Sigmoid colon (tissue), 7 donors: ENCODE data around the gene CHDH. TPM values are rescaled to one million over a fixed set of nuclear protein-coding genes. Genes with fewer than 3 reads are reported as not detected.

Experiments used
- DNase-seq: peaks from one replicate; pipeline ENCODE4 v3.0.0-alpha.2; 2019
- H3K27ac ChIP-seq, 4 donors: fragments of 200-600 bp; sonication (generic); one replicate each; pipeline ENCODE4 v1.5.1; 2016 to 2019; ENCODE audit warnings: mild to moderate bottlenecking in 1 of 4
- H3K27me3 ChIP-seq, 3 donors: fragments of 200-600 bp; sonication (generic); one replicate each; pipeline ENCODE4 v1.5.1; 2019; ENCODE audit warnings: mild to moderate bottlenecking in 1 of 3
- H3K36me3 ChIP-seq, 4 donors: fragments of 200-600 bp; sonication (generic); one replicate each; pipeline ENCODE4 v1.5.1; 2016 to 2019
- H3K4me1 ChIP-seq, 4 donors: fragments of 200-600 bp; sonication (generic); one replicate each; pipeline ENCODE4 v1.5.1; 2017 to 2019
- H3K4me3 ChIP-seq, 4 donors: fragments of 200-600 bp; sonication (generic); one replicate each; pipeline ENCODE4 v1.5.1; 2017 to 2019; ENCODE audit warnings: mild to moderate bottlenecking in 2 of 4, moderate library complexity in 1 of 4
- H3K9me3 ChIP-seq, 4 donors: fragments of 200-600 bp in 3 of 4; sonication (generic) in 3 of 4; one replicate each; pipeline versions ENCODE4 v1.5.1 to v1.6.1; 2013 to 2019
- EP300 ChIP-seq, 4 donors: sonication (generic); formaldehyde crosslinking; IDR thresholded peaks; one replicate each; pipeline ENCODE4 v1.6.1; 2017; ENCODE audit warnings: antibody characterized with exemption in 4 of 4
- POLR2A ChIP-seq, 2 donors: fragments of 450-650 bp; IDR thresholded peaks; one replicate each; pipeline ENCODE4 v1.6.1; 2016; ENCODE audit warnings: antibody characterized with exemption in 2 of 2, mild to moderate bottlenecking in 2 of 2, moderate library complexity in 2 of 2
- POLR2AphosphoS5 ChIP-seq, 4 donors: sonication (generic); formaldehyde crosslinking; IDR thresholded peaks; one replicate each; pipeline ENCODE4 v1.6.1; 2017; ENCODE audit warnings: antibody characterized with exemption in 4 of 4
- WGBS, 2 donors: extraction: QIAGEN DNeasy Blood & Tissue Kit; methylation state at CpG; one replicate each; pipeline ENCODE4 v1.1.7; 2013; 5-methylcytosine and 5-hydroxymethylcytosine counted together
- intact Hi-C: fragments of 100-400 bp; cut with DNase I; formaldehyde crosslinking; loops from one replicate; pipeline ENCODE4 v1.15.1; 2023
- polyA plus RNA-seq, 3 donors: library from polyadenylated mRNA; stranded (reverse); fragments of 200-250 nt; gene quantifications; one replicate each; pipeline ENCODE4 v1.2.3, GENCODE V29; 2013
- total RNA-seq, 4 donors: library from RNA; depleted of rRNA; stranded (reverse); fragments of >200 nt; gene quantifications; one replicate each; pipeline ENCODE4 v1.1.0, GENCODE V29; 2016
- TF ChIP-seq, protein P1 (sequence below), 4 experiments: fragments of 450-650 bp in 3 of 4; fragments of 200-600 bp in 1 of 4; IDR thresholded peaks; one replicate each; pipeline ENCODE4 v1.5.1; 2016 to 2019; ENCODE audit warnings: antibody characterized with exemption in 4 of 4, mild to moderate bottlenecking in 3 of 4, moderate library complexity in 2 of 4
- donor health status: healthy with polysubstance abuse.
- donor health status: Bipolar disorder and iron deficiency.
- donor health status: healthy.

Gene CHDH
- total and polyA plus RNA-seq, 7 donors, result 1.1 to 9.5 (median 1.8) TPM

DNA sequence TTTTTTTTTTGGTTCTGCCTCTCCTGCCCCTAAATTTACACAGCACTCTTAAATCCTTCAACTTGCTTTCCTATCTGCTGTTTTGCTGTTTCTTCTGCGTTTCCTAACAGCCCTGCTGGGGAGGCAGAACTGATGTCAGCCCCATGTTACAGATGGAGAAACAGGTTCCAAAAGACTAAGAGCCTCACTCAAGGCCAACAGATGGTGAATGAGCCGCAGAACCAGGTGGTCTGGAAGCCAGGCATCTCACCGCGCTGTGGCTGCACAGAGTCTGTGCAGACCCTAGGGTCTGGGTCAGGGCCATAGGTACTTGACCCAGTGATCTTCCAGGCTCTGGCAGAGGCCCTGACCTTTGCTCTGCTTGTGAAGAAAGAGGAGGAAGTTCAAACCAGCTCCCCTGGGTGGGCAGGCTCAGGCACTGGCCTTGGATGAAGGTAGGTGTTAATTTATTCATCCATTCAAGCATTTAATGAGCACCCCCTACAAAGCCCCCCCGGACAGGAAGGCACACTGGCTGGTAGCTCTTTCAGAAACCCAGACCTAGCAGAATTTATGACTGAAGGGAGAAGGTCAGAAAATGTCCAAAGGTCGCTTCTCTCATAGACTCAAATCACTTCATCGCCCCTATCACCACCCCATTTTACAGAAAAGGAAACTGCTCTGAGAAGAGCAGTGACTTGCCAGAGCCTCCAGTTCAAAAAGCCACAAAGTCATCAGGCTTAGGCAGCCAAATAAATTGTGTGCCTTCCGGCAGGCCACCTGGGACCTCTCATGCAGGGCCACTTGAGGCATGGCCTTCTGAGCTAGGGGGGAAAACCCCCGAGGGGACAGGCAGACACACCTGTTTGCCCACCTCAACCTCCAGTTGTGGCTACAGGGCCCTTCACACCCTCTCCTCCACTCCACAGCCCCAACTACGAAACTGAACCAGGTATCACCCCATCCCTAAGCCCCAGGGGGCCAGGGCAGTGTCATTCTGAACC lies 2.7 kb downstream of the CHDH start:
- Histone ChIP-seq H3K27me3 (peaks cover 4 to 29% (median 22%) of the 10 kb centered on the region in 3 donors), H3K9me3 (no peaks in the 10 kb centered on the region), H3K27ac (no peak overlapping the region), H3K4me1 (peaks cover 0 to 11% (median 8%) of the 10 kb centered on the region in 4 donors), H3K4me3 (no peak overlapping the region), H3K36me3 (no peaks in the 10 kb centered on the region)
- TF ChIP-seq POLR2A (IDR thresholded peaks at IDR 0.05), result no peak
- no peak for TF ChIP-seq EP300 (IDR thresholded peaks at IDR 0.05)
- TF ChIP-seq, protein P1, sequence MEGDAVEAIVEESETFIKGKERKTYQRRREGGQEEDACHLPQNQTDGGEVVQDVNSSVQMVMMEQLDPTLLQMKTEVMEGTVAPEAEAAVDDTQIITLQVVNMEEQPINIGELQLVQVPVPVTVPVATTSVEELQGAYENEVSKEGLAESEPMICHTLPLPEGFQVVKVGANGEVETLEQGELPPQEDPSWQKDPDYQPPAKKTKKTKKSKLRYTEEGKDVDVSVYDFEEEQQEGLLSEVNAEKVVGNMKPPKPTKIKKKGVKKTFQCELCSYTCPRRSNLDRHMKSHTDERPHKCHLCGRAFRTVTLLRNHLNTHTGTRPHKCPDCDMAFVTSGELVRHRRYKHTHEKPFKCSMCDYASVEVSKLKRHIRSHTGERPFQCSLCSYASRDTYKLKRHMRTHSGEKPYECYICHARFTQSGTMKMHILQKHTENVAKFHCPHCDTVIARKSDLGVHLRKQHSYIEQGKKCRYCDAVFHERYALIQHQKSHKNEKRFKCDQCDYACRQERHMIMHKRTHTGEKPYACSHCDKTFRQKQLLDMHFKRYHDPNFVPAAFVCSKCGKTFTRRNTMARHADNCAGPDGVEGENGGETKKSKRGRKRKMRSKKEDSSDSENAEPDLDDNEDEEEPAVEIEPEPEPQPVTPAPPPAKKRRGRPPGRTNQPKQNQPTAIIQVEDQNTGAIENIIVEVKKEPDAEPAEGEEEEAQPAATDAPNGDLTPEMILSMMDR (IDR thresholded peaks at IDR 0.05), result no peak
- TF ChIP-seq POLR2AphosphoS5 (IDR thresholded peaks at IDR 0.05), result no peak
- WGBS, 2 donors, result 22 to 60% methylated on average over 10 of the region's 10 CpGs
- intact Hi-C loops, result no loop called here
- no peak for DNase-seq

DNA sequence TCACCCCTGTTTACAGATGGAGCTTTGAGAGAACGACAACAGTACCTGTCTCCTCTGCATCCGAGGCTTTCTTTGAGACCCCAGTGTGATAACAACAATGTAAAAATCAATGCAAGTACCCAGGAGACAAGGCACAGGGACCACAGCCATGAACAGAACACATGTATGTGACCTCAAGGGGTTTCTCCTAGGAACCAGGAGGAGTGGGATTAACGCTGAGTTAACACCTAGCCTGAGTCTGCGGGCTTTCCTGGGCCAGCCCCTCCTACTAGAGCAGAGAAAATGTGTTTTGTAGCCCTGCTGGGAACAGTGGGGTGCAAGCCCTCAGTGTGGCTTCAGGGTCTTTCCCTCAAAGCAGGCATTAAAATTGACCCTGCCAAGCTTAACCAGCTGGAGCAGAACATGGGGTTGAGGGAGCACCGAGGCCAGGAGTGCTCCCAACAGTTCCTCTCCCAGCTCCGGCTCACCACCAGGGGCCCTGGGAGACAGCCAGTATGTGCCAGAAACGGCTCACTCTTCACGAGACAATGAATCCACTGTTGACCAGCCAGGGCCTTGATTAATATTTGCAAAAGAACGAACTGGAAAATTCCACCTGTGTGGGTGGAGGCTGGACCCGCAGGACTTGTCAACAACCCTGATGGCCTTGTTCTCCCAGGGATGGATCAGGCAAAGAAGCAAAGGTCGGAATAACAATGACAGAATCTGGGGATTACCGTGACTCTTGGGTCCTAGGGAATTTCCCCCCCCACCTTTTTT lies 3.6 kb downstream of the CHDH start:
- H3K9me3 ChIP-seq, result no peaks in the 10 kb centered on the region
- peaks cover 0 to 11% (median 8%) of the 10 kb centered on the region in 4 donors for H3K4me1 ChIP-seq
- H3K36me3 ChIP-seq, result no peaks in the 10 kb centered on the region
- no peak overlapping the region for H3K4me3 ChIP-seq
- no peak overlapping the region for H3K27ac ChIP-seq
- DNase-seq, result no peak
- no peak for TF ChIP-seq POLR2AphosphoS5 (IDR thresholded peaks at IDR 0.05)
- TF ChIP-seq, protein P1 (IDR thresholded peaks at IDR 0.05), result peak in 1 of 4 experiments; percentile 21
- no peak for TF ChIP-seq POLR2A (IDR thresholded peaks at IDR 0.05)
- peaks cover 0 to 20% (median 14%) of the 10 kb centered on the region in 3 donors for H3K27me3 ChIP-seq
- intact Hi-C loops, result no loop called here
- 14 to 55% methylated on average over 12 of the region's 12 CpGs for WGBS, 2 donors

DNA sequence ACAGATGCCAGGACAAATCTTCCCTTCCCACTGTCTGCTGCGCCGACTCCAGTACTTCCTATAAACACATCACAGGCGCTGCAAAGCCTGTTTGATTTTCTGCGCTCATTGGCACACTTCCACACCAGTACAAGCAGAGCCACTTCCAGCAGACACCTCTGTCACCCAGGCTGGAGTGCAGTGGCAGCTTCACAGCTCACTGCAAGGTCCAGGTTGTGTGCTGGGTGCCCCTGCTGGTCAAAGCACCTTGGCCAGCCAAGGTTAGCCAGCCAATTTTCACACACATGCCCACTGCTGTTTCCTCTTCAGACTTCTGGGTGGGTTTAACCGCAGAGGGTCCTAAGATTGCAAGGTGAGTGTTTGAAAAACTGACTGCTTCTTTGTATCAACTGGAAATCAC lies 4.9 kb downstream of the CHDH start:
- DNase-seq, result no peak
- intact Hi-C loops, result no loop called here
- TF ChIP-seq, protein P1 (IDR thresholded peaks at IDR 0.05), result no peak
- TF ChIP-seq EP300 (IDR thresholded peaks at IDR 0.05), result no peak
- TF ChIP-seq POLR2A (IDR thresholded peaks at IDR 0.05), result no peak
- no peak for TF ChIP-seq POLR2AphosphoS5 (IDR thresholded peaks at IDR 0.05)
- Histone ChIP-seq H3K4me3 (no peak overlapping the region), H3K36me3 (no peaks in the 10 kb centered on the region), H3K4me1 (peaks cover 0 to 5% (median 2%) of the 10 kb centered on the region in 4 donors), H3K9me3 (no peaks in the 10 kb centered on the region), H3K27me3 (peaks cover 0 to 7% (median 1%) of the 10 kb centered on the region in 3 donors), H3K27ac (no peak overlapping the region)
- WGBS, 2 donors, result 19 to 71% methylated on average over 5 of the region's 5 CpGs

DNA sequence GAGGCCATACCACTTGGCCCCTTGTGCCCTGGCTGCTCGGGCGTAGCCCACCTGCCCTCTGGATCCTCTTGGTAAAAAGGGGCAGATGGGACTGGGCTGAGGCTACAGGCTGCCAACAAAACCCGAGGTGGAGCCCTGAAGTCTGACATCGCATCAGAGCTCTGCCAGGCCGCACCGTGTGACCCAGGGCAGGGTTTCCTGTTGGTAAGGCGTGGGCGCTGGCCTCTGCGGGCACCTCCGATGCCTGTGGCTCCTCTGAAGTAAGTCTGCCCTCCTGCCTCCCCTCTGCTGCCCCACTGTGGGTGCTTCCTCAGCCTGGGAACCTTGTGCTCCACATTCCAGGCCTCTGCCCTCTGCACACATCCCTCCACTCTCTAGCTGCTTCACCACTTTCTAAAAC lies 8.9 kb downstream of the CHDH start:
- WGBS, 2 donors, result 81 to 83% methylated on average over 10 of the region's 10 CpGs
- no peak overlapping the region for H3K27ac ChIP-seq
- DNase-seq, result peak; percentile 50

More for the DNA sequence above, 8.9 kb downstream of the CHDH start:
- Histone ChIP-seq H3K9me3 (no peaks in the 10 kb centered on the region), H3K36me3 (no peaks in the 10 kb centered on the region), H3K4me3 (no peak overlapping the region), H3K27me3 (no peaks in the 10 kb centered on the region), H3K4me1 (no peaks in the 10 kb centered on the region)
- TF ChIP-seq POLR2A (IDR thresholded peaks at IDR 0.05), result no peak
- TF ChIP-seq EP300 (IDR thresholded peaks at IDR 0.05), result no peak
- TF ChIP-seq, protein P1 (IDR thresholded peaks at IDR 0.05), result no peak
- no peak for TF ChIP-seq POLR2AphosphoS5 (IDR thresholded peaks at IDR 0.05)
- intact Hi-C loops, result no loop called here
